ENCODE data around the gene OR2AG2. TPM values are rescaled to one million over a fixed set of nuclear protein-coding genes. Genes with fewer than 3 reads are reported as not detected.

The OR2AG2 gene
- polyA plus RNA-seq, 2 of the 4 experiments (the other 2 are of a cell fraction), result 0.04 to 0.05 TPM

- CTCF ChIA-PET, result interaction anchor here (1.0 to 1.6 kb wide), 3 partner anchors 20 to 23 kb away, joined by 3 to 4 read pairs (median 4); no protein-coding TSS in a partner anchor
- ATAC-seq (no peak), DNase-seq (ENCODE audit: low read depth in 1 of 2, low spot score in 1 of 2) (no peak), FAIRE-seq (no peak)
- no peak for TF ChIP-seq ELK1 (IDR thresholded peaks at IDR 0.05; ENCODE audit: low read depth, low read length)
- TF ChIP-seq E2F6 (IDR thresholded peaks at IDR 0.05; ENCODE audit: borderline replicate concordance, low read depth), result no peak
- TF ChIP-seq ZC3H11A (IDR thresholded peaks at IDR 0.05), result no peak
- no peak for TF ChIP-seq HES2 (IDR thresholded peaks at IDR 0.05)
- no peak for TF ChIP-seq NFE2L2 (conservative IDR thresholded peaks at IDR 0.05; ENCODE audit: low read length)
- TF ChIP-seq KDM1A (IDR thresholded peaks at IDR 0.05; ENCODE audit: low read depth), result no peak
- TF ChIP-seq CHD4 (IDR thresholded peaks at IDR 0.05; ENCODE audit: borderline replicate concordance), result no peak
- no peak for TF ChIP-seq MAZ (IDR thresholded peaks at IDR 0.05; ENCODE audit: borderline replicate concordance, low read depth, low read length)
- WGBS (ENCODE audit: missing lambda C conversion rate), result 9% methylated on average over 3 of the region's 3 CpGs
- H3K4me1 ChIP-seq, result no peaks in the 10 kb centered on the region
- POLR2A ChIA-PET, result no interaction called here
- no peak overlapping the region for H3K27ac ChIP-seq
- H3K4me3 ChIP-seq, result no peak overlapping the region
- no peak overlapping the region for H3K4me2 ChIP-seq
- H3K9me3 ChIP-seq, result no peaks in the 10 kb centered on the region
These were observed 36.5 kb downstream of the OR2AG2 start for GRCh38 chr11:6735306-6735705.

- no peak for TF ChIP-seq SREBF2 (IDR thresholded peaks at IDR 0.05)
- TF ChIP-seq RCOR1 (IDR thresholded peaks at IDR 0.05; ENCODE audit: low read depth, low read length), result no peak
- TF ChIP-seq MAZ (IDR thresholded peaks at IDR 0.05; ENCODE audit: borderline replicate concordance, low read depth, low read length), result no peak
- no peak for TF ChIP-seq PHF8 (IDR thresholded peaks at IDR 0.05; ENCODE audit: borderline replicate concordance, low read depth)
- TF ChIP-seq EHF (CRISPR knock-in tag; IDR thresholded peaks at IDR 0.05), result no peak
- TF ChIP-seq BHLHE40 (IDR thresholded peaks at IDR 0.05; ENCODE audit: low read depth, low read length), result no peak
- no peak for TF ChIP-seq ZSCAN20 (CRISPR knock-in tag; IDR thresholded peaks at IDR 0.05)
- TF ChIP-seq NFE2L2 (conservative IDR thresholded peaks at IDR 0.05; ENCODE audit: low read length), result no peak
- no peak for TF ChIP-seq FOSL2 (IDR thresholded peaks at IDR 0.05)
- no peak for TF ChIP-seq FOSL2 (CRISPR knock-in tag; IDR thresholded peaks at IDR 0.05)
- TF ChIP-seq MAX (IDR thresholded peaks at IDR 0.05), result no peak
- no peak for TF ChIP-seq HEYL (CRISPR knock-in tag; IDR thresholded peaks at IDR 0.05)
- TF ChIP-seq REST (IDR thresholded peaks at IDR 0.05), result no peak
- CTCF ChIA-PET, result interaction anchor here (1.1 kb wide), 1 partner anchor 21 kb away, joined by 4 read pairs; no protein-coding TSS in a partner anchor
- ATAC-seq, result no peak
These were observed 37.2 kb downstream of the OR2AG2 start for GRCh38 chr11:6734616-6735015.

More at GRCh38 chr11:6734616-6735015, 37.2 kb downstream of the OR2AG2 start:
- Histone ChIP-seq H3K27ac (no peak overlapping the region), H3K4me1 (no peaks in the 10 kb centered on the region), H3K4me2 (no peak overlapping the region), H3K9me3 (no peaks in the 10 kb centered on the region), H3K4me3 (no peak overlapping the region)
- POLR2A ChIA-PET, result no interaction called here
- DNase-seq (ENCODE audit: low read depth in 1 of 2, low spot score in 1 of 2) (no peak), FAIRE-seq (no peak)
- 0% methylated on average over 3 of the region's 3 CpGs for WGBS (ENCODE audit: missing lambda C conversion rate)

Measured in A549 (cell line).